K562 (cell line): ENCODE measurements around the gene RTCB. TPM values are rescaled to one million over a fixed set of nuclear protein-coding genes. Genes with fewer than 3 reads are reported as not detected.

Experiments
- ATAC-seq: fragments of 200-7000 bp; cut with Tn5 transposase; 3 replicates; pipeline ENCODE4 v1.9.1; 2020; ENCODE audit warnings: moderate library complexity
- Bru-seq: library from RNA; stranded (reverse); fragments of 400-500 nt; gene quantifications from one replicate; lab custom pipeline; 2021; lab: Mats Ljungman, UMichigan
- BruChase-seq, 2 experiments: library from RNA; stranded (reverse); fragments of 400-500 nt; gene quantifications; one replicate each; lab custom pipeline; 2021; lab: Mats Ljungman, UMichigan
- BruUV-seq: library from RNA; stranded (reverse); fragments of 400-500 nt; replicated peaks from 2 replicates; lab custom pipeline; 2021; lab: Mats Ljungman, UMichigan
- CTCF ChIA-PET: fragments of 300-600 bp; formaldehyde crosslinking; extraction: SDS; loops from one replicate; lab custom pipeline; 2021; ENCODE audit warnings: low intra/inter-chr PET ratio; lab: Yijun Ruan, JAX
- POLR2A ChIA-PET: fragments of 300-600, 350-650 bp; sonication (Branson Sonifier 250); formaldehyde crosslinking; extraction: SDS; loops from one replicate; lab custom pipeline; 2021; ENCODE audit warnings: antibody characterized with exemption, inconsistent platforms; lab: Yijun Ruan, JAX
- DNase-seq, 4 experiments: peaks; one replicate each; pipeline versions ENCODE4 v3.0.0 to v3.0.0-alpha.2; 2011 to 2018; ENCODE audit warnings: low spot score in 3 of 4, mixed read lengths in 3 of 4; ENCODE audit errors: extremely low read depth in 1 of 4
- FAIRE-seq: peaks from 2 replicates; lab custom pipeline; 2011; peaks lifted over from hg19 to GRCh38; lab: Jason Lieb, UNC
- H2AFZ ChIP-seq: 2 replicates; pipeline ENCODE4 v1.6.0; 2011; ENCODE audit warnings: low read depth, low read length, control low read depth, inconsistent platforms
- H3K27ac ChIP-seq: fragments of 200-600 bp; 3 replicates; pipeline ENCODE4 v1.8.0; 2011; ENCODE audit warnings: low read depth, mild to moderate bottlenecking, control low read depth, inconsistent platforms, low read length, moderate library complexity, mixed read lengths; ENCODE audit errors: extremely low read depth
- H3K27me3 ChIP-seq, 2 experiments: fragments of 300-600 bp in 1 of 2; 2 replicates in 1 of 2; 3 replicates in 1 of 2; pipeline versions ENCODE4 v1.6.0 to v1.8.0; 2011; ENCODE audit warnings: inconsistent platforms in 2 of 2, low read length in 2 of 2, mild to moderate bottlenecking in 1 of 2, mixed read lengths in 1 of 2, moderate library complexity in 1 of 2; ENCODE audit not compliant: control insufficient read depth in 2 of 2, insufficient read depth in 2 of 2
- H3K36me3 ChIP-seq: fragments of 300-600 bp; 3 replicates; pipeline ENCODE4 v1.8.0; 2011; ENCODE audit warnings: mild to moderate bottlenecking, low read length, inconsistent platforms; ENCODE audit not compliant: control insufficient read depth, insufficient read depth
- H3K4me1 ChIP-seq, 2 experiments: fragments of 200-600 bp in 1 of 2; replicated peaks in 1 of 2; 2 replicates in 1 of 2; 3 replicates in 1 of 2; pipeline versions ENCODE4 v1.5.1 to v1.8.0; 2011; ENCODE audit warnings: inconsistent platforms in 2 of 2, low read length in 2 of 2, mild to moderate bottlenecking in 1 of 2, mixed read lengths in 1 of 2, moderate library complexity in 1 of 2; ENCODE audit not compliant: control insufficient read depth in 2 of 2, insufficient read depth in 2 of 2
- H3K4me2 ChIP-seq: 2 replicates; pipeline ENCODE4 v1.6.1; 2011; ENCODE audit warnings: low read length, control low read depth, inconsistent platforms, mixed read lengths; ENCODE audit not compliant: insufficient read depth
- H3K4me3 ChIP-seq: fragments of 200-600 bp; sonication (generic), shearing (Covaris generic); 2 replicates; pipeline ENCODE4 v1.5.1; 2016; ENCODE audit warnings: control low read depth, inconsistent platforms
- H3K79me2 ChIP-seq: fragments of 200-600 bp; 3 replicates; pipeline ENCODE4 v1.8.0; 2011; ENCODE audit warnings: low read length, inconsistent platforms; ENCODE audit not compliant: control insufficient read depth, insufficient read depth
- H3K9ac ChIP-seq, 2 experiments: 2 replicates each; pipeline versions ENCODE4 v1.6.0 to v1.6.1; 2011; ENCODE audit warnings: low read depth in 2 of 2, low read length in 2 of 2, control low read depth in 1 of 2, inconsistent platforms in 1 of 2, mild to moderate bottlenecking in 1 of 2, mixed read lengths in 1 of 2; ENCODE audit not compliant: insufficient read depth in 1 of 2
- H3K9me1 ChIP-seq: one replicate; pipeline ENCODE4 v1.6.0; 2011; ENCODE audit warnings: inconsistent platforms, mild to moderate bottlenecking, low read length, moderate library complexity; ENCODE audit not compliant: control insufficient read depth, insufficient read depth
- H3K9me3 ChIP-seq: replicated peaks from 2 replicates; pipeline ENCODE4 v1.5.1; 2011; ENCODE audit warnings: low read depth, low read length, inconsistent platforms; ENCODE audit not compliant: control insufficient read depth, insufficient read depth
- H4K20me1 ChIP-seq: replicated peaks from 2 replicates; pipeline ENCODE4 v1.6.1; 2011; ENCODE audit warnings: low read length, inconsistent platforms, mixed read lengths; ENCODE audit not compliant: control insufficient read depth, insufficient read depth
- MGA ChIP-seq: fragments of 450-650 bp; IDR thresholded peaks from 2 replicates; pipeline ENCODE4 v1.6.1; 2016; ENCODE audit warnings: mild to moderate bottlenecking, moderate library complexity
- ZBED1 ChIP-seq: IDR thresholded peaks from 2 replicates; pipeline ENCODE4 v1.6.1; 2014
- ZNF354B ChIP-seq: fragments of 250-450 bp; sonication (Bioruptor Pico); IDR thresholded peaks from 2 replicates; pipeline ENCODE4 v1.4.0; 2020
- WGBS: fragments of 100-300 bp; shearing (Covaris generic); methylation state at CpG from one replicate; pipeline ENCODE4 v1.1.6; 2016; ENCODE audit warnings: low coverage, mixed read lengths; ENCODE audit not compliant: insufficient coverage; ENCODE audit errors: missing lambda C conversion rate; 5-methylcytosine and 5-hydroxymethylcytosine counted together
- in situ Hi-C: fragments of 300-500 bp; cut with MboI; formaldehyde crosslinking; loops from 4 replicates; pipeline ENCODE4 v1.15.0; 2018; ENCODE audit warnings: inconsistent platforms, mixed read lengths
- intact Hi-C: fragments of 100-400 bp; cut with micrococcal nuclease; formaldehyde crosslinking; loops from 2 replicates; pipeline ENCODE4 v1.14.2; 2022
- long read RNA-seq, 3 experiments: library from polyadenylated mRNA in 2 of 3; library from RNA in 1 of 3; unstranded in 2 of 3; stranded (forward) in 1 of 3; transcript quantifications; one replicate each; pipeline ENCODE4 v2.0.0, GENCODE V29; 2019 to 2022
- polyA minus RNA-seq, 3 experiments: library from RNA; depleted of rRNA, polyadenylated mRNA; stranded (reverse); fragments of >200 nt; gene quantifications; 2 replicates each; pipeline ENCODE4 v1.2.3, GENCODE V29; 2011
- polyA plus RNA-seq, 8 experiments: library from polyadenylated mRNA; depleted of rRNA in 4 of 8; stranded (reverse) in 5 of 8; unstranded in 3 of 8; fragments of >200 nt; fragmentation: Nextera tagmentation in 2 of 8; fragmentation: Illumina TruSeq in 1 of 8; extraction: Ambion mirVana in 2 of 8; extraction: Trizol in 1 of 8; gene quantifications; 2 replicates each; pipeline versions ENCODE4 v1.2.1 to v1.2.3, GENCODE V29; 2011 to 2014; ENCODE audit warnings: inconsistent platforms in 1 of 8, missing spikeins in 1 of 8
- total RNA-seq, 7 experiments: library from RNA; depleted of rRNA in 6 of 7; stranded (reverse); fragments of >200 nt in 6 of 7; fragmentation: Illumina TruSeq in 2 of 7; extraction: Trizol in 2 of 7; gene quantifications; 2 replicates each; pipeline versions ENCODE4 v1.2.1 to v1.2.3, GENCODE V29; 2011 to 2021; ENCODE audit warnings: low replicate concordance in 1 of 7

Gene RTCB
- total RNA-seq (2011; cell fraction: chromatin; rRNA removed; ENCODE audit: low replicate concordance), result 50.8 and 84.6 TPM in 2 replicates
- 40.2 and 45.5 TPM in 2 replicates for total RNA-seq (2011; cell fraction: nucleolus; rRNA removed)
- total RNA-seq (2011; cell fraction: nucleoplasm; rRNA removed), result 44.0 and 52.6 TPM in 2 replicates
- total RNA-seq (2014; rRNA removed) (74.7 and 85.7 TPM in 2 replicates), total RNA-seq (2014; rRNA removed; fragmentation: Illumina TruSeq; extraction: Trizol) (99.3 and 105 TPM in 2 replicates), total RNA-seq (2015; rRNA removed; fragmentation: Illumina TruSeq; extraction: Trizol) (81.9 and 85.4 TPM in 2 replicates), total RNA-seq (2021) (80.3 and 81.2 TPM in 2 replicates), polyA plus RNA-seq (2011; rRNA removed) (122 and 146 TPM in 2 replicates), polyA plus RNA-seq (2014; fragmentation: Illumina TruSeq; extraction: Trizol) (92.5 and 94.5 TPM in 2 replicates), polyA plus RNA-seq (2014; fragmentation: Nextera tagmentation; extraction: Ambion mirVana) (100 to 1,000 TPM in 1 of 2 experiments, 10 to 100 TPM in 1; 92.3 to 269 TPM), polyA plus RNA-seq (2014; rRNA removed) (81.8 and 89.9 TPM in 2 replicates), polyA minus RNA-seq (2011; rRNA and poly(A)+ RNA removed) (163 and 187 TPM in 2 replicates), Bru-seq, nascent RNA (percentile 78 among the genes with signal in this experiment), BruChase-seq, experiment 1, labeled RNA remaining after a 2-hour chase (percentile 81 among the genes with signal in this experiment), BruChase-seq, experiment 2, labeled RNA remaining after a 6-hour chase (percentile 81 among the genes with signal in this experiment)
- 69.5 and 96.8 TPM in 2 replicates for polyA plus RNA-seq (2011; cell fraction: cytosol; rRNA removed)
- 37.8 and 50.1 TPM in 2 replicates for polyA plus RNA-seq (2011; cell fraction: nucleus; rRNA removed)
- polyA plus RNA-seq (2012), result 61.3 and 71.6 TPM in 2 replicates
- polyA minus RNA-seq (2011; cell fraction: cytosol; rRNA and poly(A)+ RNA removed), result 30.7 and 37.2 TPM in 2 replicates
- polyA minus RNA-seq (2011; cell fraction: nucleus; rRNA and poly(A)+ RNA removed), result 16.0 and 31.9 TPM in 2 replicates
- long read RNA-seq, experiment 1, transcript RTCB-201 (12 exons, 2,027 nt), result major isoform, 607 of 669 reads
- long read RNA-seq, experiment 1, partial matches to known transcripts, result 22 of 669 reads
- long read RNA-seq, experiment 1, other reads (novel, unspliced or antisense), result 39 of 669 reads
- long read RNA-seq, experiment 2, transcript RTCB-201 (12 exons, 2,027 nt), result major isoform, 87 of 139 reads
- long read RNA-seq, experiment 2, partial matches to known transcripts, result 36 of 139 reads
- long read RNA-seq, experiment 2, other reads (novel, unspliced or antisense), result 16 of 139 reads
- long read RNA-seq, experiment 3, transcript RTCB-201 (12 exons, 2,027 nt), result major isoform, 241 of 270 reads
- long read RNA-seq, experiment 3, partial matches to known transcripts, result 11 of 270 reads
- long read RNA-seq, experiment 3, other reads (novel, unspliced or antisense), result 17 of 270 reads

- H4K20me1 ChIP-seq, result no peaks in the 10 kb centered on the region; the same call in 1 of the 2 replicates
- no peaks in the 10 kb centered on the region for H3K9me3 ChIP-seq
- no peaks in the 10 kb centered on the region for H3K27me3 ChIP-seq
- FAIRE-seq, result peak; percentile 94
- H3K36me3 ChIP-seq, result peaks cover 28% of the 10 kb centered on the region; the same call in 2 of the 3 replicates
- H3K27ac ChIP-seq, result peak within 1 kb of the TSS; percentile 72
- intact Hi-C loops, result loop anchor here (5.0 kb wide), 1 partner anchor 60 kb away; the partner anchor contains the start of gene FBXO7
- POLR2A ChIA-PET, result interaction anchor here (0.6 to 0.9 kb wide), 3 partner anchors 9 to 393 kb away, joined by 3 to 4 read pairs (median 3); no protein-coding TSS in a partner anchor
- H3K9me1 ChIP-seq, result no peaks in the 10 kb centered on the region
- WGBS, result 1% methylated on average over 27 of the region's 40 CpGs
- CTCF ChIA-PET, result no interaction called here
- H3K4me1 ChIP-seq, result peaks cover 9 to 10% of the 10 kb centered on the region in 2 experiments; a peak in 3 of 5 replicates
- peak within 1 kb of the TSS; percentile 83 to 94 for H3K9ac ChIP-seq
- peak; percentile 68 to 91 (median 68) for DNase-seq
- BruUV-seq, result TSS peak; percentile 45
- peak within 1 kb of the TSS; percentile 96 for H2AFZ ChIP-seq
- in situ Hi-C loops, result no loop called here
- peak; percentile 89 for ATAC-seq
- H3K4me2 ChIP-seq, result peak within 1 kb of the TSS; percentile 82
- H3K4me3 ChIP-seq, result peak within 1 kb of the TSS; percentile 75
- H3K79me2 ChIP-seq, result peaks cover 35% of the 10 kb centered on the region
- TF ChIP-seq ZBED1 (no peak), ZNF354B (no peak), MGA (peak; percentile 45)
Measured at GRCh38 chr22:32411829-32412592, at the start of gene RTCB. TSS of gene RTCB (minus strand) at chr22:32412247. CDS start at chr22:32412156, 91 bp downstream.
